NCI-H748 (cell line): ENCODE measurements around the gene KIAA1549.
"Not testable (repeated sequence)": the region's sequence is repeated elsewhere in the genome, so short reads cannot be mapped to it uniquely, and the experiment has no call there.

ENCODE experiments used
- DNase-seq: peaks from one replicate; lab custom pipeline; 2025; ENCODE audit not compliant: unreplicated experiment; lab: John Stamatoyannopoulos, UW

KIAA1549 gene

GRCh38 chr7:138821912-138822311 lies 159.3 kb downstream of the KIAA1549 start:
- no peak for DNase-seq

- DNase-seq = no peak
Observed at GRCh38 chr7:138819625-138820024, 161.6 kb downstream of the KIAA1549 start.

- DNase-seq = no peak
Observed at GRCh38 chr7:138816650-138817049, 164.5 kb downstream of the KIAA1549 start.

DNA sequence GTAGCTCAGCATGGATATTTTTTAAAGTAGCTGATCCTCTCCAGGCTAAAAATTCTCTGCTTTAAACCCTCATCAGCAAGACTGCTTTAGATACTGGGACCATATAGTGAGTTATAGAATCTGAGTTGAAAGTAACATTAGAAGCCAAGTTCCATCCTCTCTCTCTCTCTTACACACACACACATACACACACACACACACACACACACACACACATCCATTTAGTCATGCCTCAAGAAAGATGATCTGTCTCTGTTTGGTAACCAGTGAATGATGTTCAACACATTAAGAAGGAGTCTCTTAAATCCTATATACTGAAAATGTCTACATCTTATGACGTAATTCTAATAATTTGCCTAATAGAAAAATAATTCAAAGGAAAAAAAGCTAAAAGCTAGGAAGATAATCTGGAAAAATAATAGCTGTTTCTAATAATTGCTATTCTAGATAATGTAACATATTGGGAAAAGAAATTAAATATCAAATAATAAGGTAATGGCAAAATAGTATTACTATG lies 166.3 kb downstream of the KIAA1549 start:
- no peak for DNase-seq

GRCh38 chr7:138813945-138814344 lies 167.2 kb downstream of the KIAA1549 start:
- no peak for DNase-seq

GRCh38 chr7:138811327-138811726 lies 169.9 kb downstream of the KIAA1549 start:
- not testable (repeated sequence) for DNase-seq

DNA sequence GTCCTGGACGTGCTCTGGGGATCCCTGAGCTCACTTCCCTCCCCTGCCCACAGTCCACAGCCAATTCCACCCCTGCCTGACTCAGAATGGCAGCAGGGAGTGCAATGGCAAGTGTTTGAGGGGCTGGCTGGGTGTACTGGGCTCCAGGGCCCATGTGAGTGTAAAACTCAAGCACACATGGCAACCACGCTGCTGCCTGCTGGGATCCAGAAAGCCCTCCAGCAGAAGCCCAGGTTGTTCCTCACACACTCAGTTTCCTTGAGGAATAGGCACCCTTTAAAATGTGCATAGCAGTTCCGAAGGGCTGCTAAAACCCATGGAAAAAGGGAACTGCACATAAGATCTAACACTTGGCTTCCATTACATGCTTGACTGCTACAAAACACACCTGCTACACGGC lies 171.8 kb downstream of the KIAA1549 start:
- DNase-seq = no peak

GRCh38 chr7:138804618-138805017 lies 176.6 kb downstream of the KIAA1549 start:
- no peak for DNase-seq

DNA sequence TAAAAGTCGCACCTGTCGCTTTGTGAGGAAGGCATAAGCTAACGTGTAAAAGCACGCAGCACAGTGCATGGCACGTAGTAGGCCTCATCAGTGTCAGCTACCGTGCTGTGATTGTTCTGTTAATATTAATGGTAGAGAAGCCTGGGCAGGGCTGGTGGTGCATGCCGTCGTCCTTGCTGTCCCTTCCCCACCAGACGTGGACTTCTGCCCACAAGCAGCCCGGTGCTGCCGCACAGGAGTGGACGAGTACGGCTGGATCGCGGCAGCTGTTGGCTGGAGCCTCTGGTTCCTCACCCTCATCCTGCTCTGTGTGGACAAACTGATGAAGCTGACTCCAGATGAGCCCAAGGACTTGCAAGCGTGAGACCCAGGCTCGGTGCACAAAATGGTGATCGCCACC lies 178.5 kb downstream of the KIAA1549 start:
- DNase-seq = no peak

DNA sequence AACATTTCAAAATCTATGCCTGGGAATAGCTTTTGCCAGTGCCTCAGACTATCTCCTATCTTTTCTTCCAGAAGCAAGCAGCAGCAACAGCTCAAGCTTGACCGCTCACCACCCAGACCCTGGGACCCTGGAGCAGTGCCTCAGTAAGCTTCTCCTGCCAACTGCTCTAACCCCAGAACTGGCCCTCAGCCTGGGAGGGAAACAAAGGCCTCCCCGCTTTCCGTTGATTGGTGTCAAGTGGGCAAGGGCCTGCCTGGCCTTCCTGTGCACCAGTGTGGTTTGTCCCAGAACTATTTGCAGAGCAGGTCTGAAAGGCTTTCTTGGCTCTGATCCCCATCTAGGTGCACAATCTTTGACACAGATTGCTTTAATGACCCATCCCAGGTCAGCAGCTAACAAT lies 179.9 kb downstream of the KIAA1549 start:
- DNase-seq = no peak

GRCh38 chr7:138799336-138800000 lies 181.7 kb downstream of the KIAA1549 start:
- no peak for DNase-seq

DNA sequence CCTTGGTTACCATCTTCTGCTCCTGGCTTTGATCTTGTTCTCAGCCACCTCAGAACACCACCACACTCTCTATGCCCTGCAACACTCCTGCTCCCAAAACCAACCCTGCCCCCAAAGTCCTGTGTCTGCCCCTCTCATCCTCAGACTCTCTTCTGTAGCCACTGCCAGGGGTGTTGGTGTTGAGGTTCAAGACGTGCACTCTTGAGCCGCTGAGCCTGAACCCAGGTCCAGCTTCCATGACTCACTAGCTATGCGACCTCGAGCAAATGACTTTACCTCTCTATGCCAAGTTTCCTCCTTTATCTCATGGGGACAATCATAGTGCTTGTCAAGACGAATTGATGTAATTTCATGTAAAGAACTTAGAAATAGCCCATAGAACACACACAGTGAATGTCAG lies 182.4 kb downstream of the KIAA1549 start:
- DNase-seq = no peak

DNA sequence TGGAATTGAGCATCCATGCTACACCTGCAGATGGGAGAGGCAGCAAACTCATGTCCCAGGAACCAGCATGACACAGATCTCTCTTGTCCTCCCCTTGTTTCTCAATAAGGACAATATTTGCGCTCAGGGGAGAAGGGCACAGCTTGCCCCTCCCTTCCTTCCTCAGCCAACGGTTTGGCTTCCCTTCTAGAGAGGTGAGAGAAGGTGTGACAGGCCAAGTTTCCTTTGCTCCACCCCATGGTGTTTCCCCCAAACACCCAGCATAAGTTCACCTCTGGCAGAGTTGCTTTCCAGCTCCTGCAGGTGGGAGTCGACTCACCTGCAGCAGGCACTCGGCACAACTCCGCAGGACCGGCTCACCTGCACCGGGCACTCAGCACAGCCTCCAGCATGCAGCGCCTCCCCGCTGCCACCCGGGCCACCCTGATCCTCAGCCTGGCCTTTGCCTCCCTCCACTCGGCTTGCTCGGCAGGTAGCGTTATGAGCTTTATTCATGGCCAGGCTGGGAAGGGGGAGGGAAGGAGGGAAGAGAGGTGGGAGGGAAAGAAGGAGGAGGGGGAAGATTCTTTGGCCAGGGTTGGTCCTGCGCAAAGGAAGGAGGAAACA lies 183.4 kb downstream of the KIAA1549 start, which contains the start of the genes ATP6V0A4 and TMEM213:
Gene ATP6V0A4, minus strand, starts transcription at position 482 of the 606 bp plus-strand sequence. CDS start 26,949 bp downstream, outside the sequence.
Gene TMEM213, plus strand, starts transcription at position 280 of the 606 bp plus-strand sequence. Its CDS starts 111 bp downstream, at position 391.
- DNase-seq = peak; percentile 25

- not testable (repeated sequence) for DNase-seq
Observed at GRCh38 chr7:138797046-138797445, 184.1 kb downstream of the KIAA1549 start.

GRCh38 chr7:138796038-138796615 lies 185.1 kb downstream of the KIAA1549 start:
- no peak for DNase-seq

DNA sequence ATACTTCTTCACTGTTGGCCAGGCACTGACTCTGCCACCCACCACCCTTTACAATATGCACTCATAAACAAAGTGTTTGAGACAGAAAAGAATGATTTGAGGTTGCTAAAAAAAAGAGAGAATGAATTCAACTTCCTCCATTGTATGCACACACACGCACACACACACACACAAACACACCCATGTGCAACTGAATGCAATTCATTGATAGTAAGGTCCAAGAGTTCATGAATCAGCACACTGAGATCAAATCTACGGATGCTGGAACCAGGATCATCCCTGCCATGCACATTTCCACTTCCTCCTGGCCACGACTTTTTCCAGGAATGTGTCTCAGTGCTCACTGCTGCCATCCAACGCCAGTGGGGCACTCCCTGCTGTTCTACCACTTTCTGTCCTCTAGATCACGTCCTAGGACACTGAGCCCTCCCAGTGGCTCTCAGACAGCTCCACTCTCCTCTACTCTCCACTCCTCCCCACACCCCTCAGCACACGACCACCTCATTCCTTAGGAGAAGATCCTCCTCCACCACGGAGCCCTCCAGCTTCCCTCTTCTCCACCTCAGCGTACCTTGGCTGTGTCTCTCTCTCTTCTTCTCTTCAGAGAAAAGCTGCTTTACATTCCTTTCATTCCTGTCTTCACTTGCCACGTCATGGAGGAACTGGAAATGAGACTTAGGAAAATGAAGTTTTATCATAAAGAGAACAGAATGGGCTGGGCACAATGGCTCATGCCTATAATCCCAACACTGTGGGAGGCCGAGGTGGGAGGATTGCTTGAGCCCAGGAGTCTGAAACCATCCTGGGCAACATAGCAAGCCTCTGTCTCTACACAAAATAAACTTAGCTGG lies 195.4 kb downstream of the KIAA1549 start:
- no peak for DNase-seq

GRCh38 chr7:138784692-138785091 lies 196.5 kb downstream of the KIAA1549 start:
- no peak for DNase-seq
